Neural cell (in vitro differentiated cells): ENCODE data around the gene SPSB4. TPM values are rescaled to one million over a fixed set of nuclear protein-coding genes. Genes with fewer than 3 reads are reported as not detected.

Experiments used
- H2AFZ ChIP-seq: fragments of 200-600, 300-800 bp; sonication (generic), shearing (Covaris generic); 2 replicates; pipeline ENCODE4 v1.6.0; 2014; ENCODE audit warnings: low read depth, mild to moderate bottlenecking, antibody characterized with exemption, low read length, moderate library complexity
- H3F3A ChIP-seq: fragments of 200-600 bp; shearing (Covaris generic); 2 replicates; pipeline ENCODE4 v1.6.1; 2016; ENCODE audit warnings: mild to moderate bottlenecking, moderate library complexity, mixed read lengths, antibody characterized with exemption, low read length; ENCODE audit not compliant: insufficient read depth, poor library complexity, severe bottlenecking
- H3K27ac ChIP-seq: fragments of 200-600, 300-800 bp; sonication (generic), shearing (Covaris generic); 2 replicates; pipeline ENCODE4 v1.5.1; 2014; ENCODE audit warnings: mild to moderate bottlenecking, low read length, moderate library complexity
- H3K27me3 ChIP-seq: fragments of 300-800, 200-600 bp; sonication (generic), shearing (Covaris generic); 2 replicates; pipeline ENCODE4 v1.6.0; 2014; ENCODE audit warnings: mild to moderate bottlenecking, low read depth, low read length, moderate library complexity; ENCODE audit not compliant: insufficient read depth
- H3K36me3 ChIP-seq: fragments of 300-800, 200-600 bp; sonication (generic), shearing (Covaris generic); 2 replicates; pipeline ENCODE4 v1.5.1; 2014; ENCODE audit warnings: mild to moderate bottlenecking, antibody characterized with exemption, low read length, moderate library complexity; ENCODE audit not compliant: insufficient read depth
- H3K4me2 ChIP-seq: fragments of 300-800, 200-600 bp; sonication (generic), shearing (Covaris generic); 2 replicates; pipeline ENCODE4 v1.6.0; 2014; ENCODE audit warnings: mild to moderate bottlenecking, low read length
- H3K4me3 ChIP-seq: fragments of 300-800, 200-600 bp; sonication (generic), shearing (Covaris generic); 2 replicates; pipeline ENCODE4 v1.5.1; 2014; ENCODE audit warnings: mild to moderate bottlenecking, low read length, moderate library complexity
- H3K79me2 ChIP-seq: fragments of 200-600 bp; shearing (Covaris generic); replicated peaks from 2 replicates; pipeline ENCODE4 v1.6.0; 2014; ENCODE audit warnings: mild to moderate bottlenecking, low read length, moderate library complexity; ENCODE audit not compliant: insufficient read depth
- H3K9ac ChIP-seq: fragments of 300-800, 200-600 bp; sonication (generic), shearing (Covaris generic); 2 replicates; pipeline ENCODE4 v1.6.1; 2016; ENCODE audit warnings: mild to moderate bottlenecking, low read length, mixed read lengths
- H3K9me2 ChIP-seq: fragments of 200-600 bp; shearing (Covaris generic); 2 replicates; pipeline ENCODE4 v1.6.1; 2016; ENCODE audit warnings: mild to moderate bottlenecking, low read length, mixed read lengths; ENCODE audit not compliant: insufficient read depth
- H3K9me3 ChIP-seq: fragments of 200-600, 300-800 bp; sonication (generic), shearing (Covaris generic); 2 replicates; pipeline ENCODE4 v1.6.1; 2016; ENCODE audit warnings: mild to moderate bottlenecking, mixed run types, low read length, moderate library complexity, mixed read lengths
- H4K20me1 ChIP-seq: fragments of 200-600 bp; shearing (Covaris generic); 2 replicates; pipeline ENCODE4 v1.6.1; 2016; ENCODE audit warnings: mild to moderate bottlenecking, mixed run types; ENCODE audit not compliant: insufficient read depth
- EP300 ChIP-seq: fragments of 450-650 bp; conservative IDR thresholded peaks from 2 replicates; pipeline ENCODE4 v1.6.1; 2014; ENCODE audit warnings: antibody characterized with exemption, mild to moderate bottlenecking, moderate library complexity; ENCODE audit not compliant: poor library complexity, severe bottlenecking
- EZH2 ChIP-seq: fragments of 200-600, 300-800 bp; shearing (Covaris generic), sonication (generic); IDR thresholded peaks from 2 replicates; pipeline ENCODE4 v1.6.1; 2014; ENCODE audit warnings: antibody characterized with exemption, low read length, borderline replicate concordance, mild to moderate bottlenecking; ENCODE audit not compliant: insufficient read depth, poor library complexity, severe bottlenecking
- MXI1 ChIP-seq: fragments of 450-650 bp; conservative IDR thresholded peaks from 2 replicates; pipeline ENCODE4 v1.6.1; 2014; ENCODE audit warnings: antibody characterized with exemption, mild to moderate bottlenecking; ENCODE audit not compliant: poor library complexity, severe bottlenecking
- POLR2AphosphoS5 ChIP-seq: IDR thresholded peaks from 2 replicates; pipeline ENCODE4 v1.6.1; 2012
- RAD21 ChIP-seq: fragments of 450-650 bp; conservative IDR thresholded peaks from 2 replicates; pipeline ENCODE4 v1.6.1; 2014; ENCODE audit warnings: antibody characterized with exemption, mild to moderate bottlenecking, moderate library complexity
- SMC3 ChIP-seq: fragments of 450-650 bp; conservative IDR thresholded peaks from 2 replicates; pipeline ENCODE4 v1.6.1; 2014; ENCODE audit warnings: antibody characterized with exemption, mild to moderate bottlenecking, moderate library complexity; ENCODE audit not compliant: poor library complexity
- TAF1 ChIP-seq: IDR thresholded peaks from 2 replicates; pipeline ENCODE4 v1.6.1; 2012; ENCODE audit warnings: low read depth
- polyA plus RNA-seq: library from polyadenylated mRNA; depleted of rRNA; stranded (reverse); fragments of >200 nt; gene quantifications from 2 replicates; pipeline ENCODE4 v1.2.3, GENCODE V29; 2014
- TF ChIP-seq, protein P1 (sequence below): fragments of 450-650 bp; IDR thresholded peaks from 2 replicates; pipeline ENCODE4 v1.5.1; 2014; ENCODE audit warnings: antibody characterized with exemption, mild to moderate bottlenecking, moderate library complexity; ENCODE audit not compliant: poor library complexity, severe bottlenecking
- TF ChIP-seq, protein P2 (sequence below): IDR thresholded peaks from 2 replicates; pipeline ENCODE4 v1.6.1; 2012; ENCODE audit warnings: borderline replicate concordance

Gene SPSB4
- polyA plus RNA-seq, 1 donor from 2014 or later = 6.1 TPM

DNA sequence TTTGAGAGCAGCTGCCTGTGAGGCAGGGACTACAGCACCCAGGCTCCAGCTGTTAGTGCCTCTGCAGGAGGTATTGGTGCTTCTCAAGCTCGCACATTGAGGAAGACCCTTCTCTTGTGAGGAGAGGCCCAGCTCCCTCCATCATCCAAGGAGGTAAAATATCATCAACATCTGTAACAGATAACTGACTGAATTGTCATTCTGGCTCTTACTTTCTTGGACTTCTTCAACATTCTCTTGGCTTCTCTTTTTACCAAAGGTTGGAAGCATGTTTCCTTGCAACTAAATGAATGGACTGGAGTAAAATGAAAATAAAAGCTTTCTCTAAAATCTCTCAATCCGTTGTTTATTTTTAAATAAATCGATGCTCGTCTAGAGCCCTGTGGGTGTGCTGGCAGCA is 127.4 kb downstream of the SPSB4 start:
- Histone ChIP-seq H3K9me2 (no peaks in the 10 kb centered on the region), H3K36me3 (no peaks in the 10 kb centered on the region), H3K79me2 (no peaks in the 10 kb centered on the region), H3K4me3 (no peak overlapping the region), H3K9me3 (no peaks in the 10 kb centered on the region), H3K27me3 (no peaks in the 10 kb centered on the region), H3K27ac (no peak overlapping the region), H4K20me1 (no peaks in the 10 kb centered on the region), H2AFZ (no peak overlapping the region), H3K9ac (no peak overlapping the region), H3F3A (no peaks in the 10 kb centered on the region), H3K4me2 (no peak overlapping the region)
- no peak for TF ChIP-seq RAD21
- no peak for TF ChIP-seq EP300
- no peak for TF ChIP-seq EZH2
- TF ChIP-seq, protein P1, sequence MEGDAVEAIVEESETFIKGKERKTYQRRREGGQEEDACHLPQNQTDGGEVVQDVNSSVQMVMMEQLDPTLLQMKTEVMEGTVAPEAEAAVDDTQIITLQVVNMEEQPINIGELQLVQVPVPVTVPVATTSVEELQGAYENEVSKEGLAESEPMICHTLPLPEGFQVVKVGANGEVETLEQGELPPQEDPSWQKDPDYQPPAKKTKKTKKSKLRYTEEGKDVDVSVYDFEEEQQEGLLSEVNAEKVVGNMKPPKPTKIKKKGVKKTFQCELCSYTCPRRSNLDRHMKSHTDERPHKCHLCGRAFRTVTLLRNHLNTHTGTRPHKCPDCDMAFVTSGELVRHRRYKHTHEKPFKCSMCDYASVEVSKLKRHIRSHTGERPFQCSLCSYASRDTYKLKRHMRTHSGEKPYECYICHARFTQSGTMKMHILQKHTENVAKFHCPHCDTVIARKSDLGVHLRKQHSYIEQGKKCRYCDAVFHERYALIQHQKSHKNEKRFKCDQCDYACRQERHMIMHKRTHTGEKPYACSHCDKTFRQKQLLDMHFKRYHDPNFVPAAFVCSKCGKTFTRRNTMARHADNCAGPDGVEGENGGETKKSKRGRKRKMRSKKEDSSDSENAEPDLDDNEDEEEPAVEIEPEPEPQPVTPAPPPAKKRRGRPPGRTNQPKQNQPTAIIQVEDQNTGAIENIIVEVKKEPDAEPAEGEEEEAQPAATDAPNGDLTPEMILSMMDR = no peak
- TF ChIP-seq, protein P2, sequence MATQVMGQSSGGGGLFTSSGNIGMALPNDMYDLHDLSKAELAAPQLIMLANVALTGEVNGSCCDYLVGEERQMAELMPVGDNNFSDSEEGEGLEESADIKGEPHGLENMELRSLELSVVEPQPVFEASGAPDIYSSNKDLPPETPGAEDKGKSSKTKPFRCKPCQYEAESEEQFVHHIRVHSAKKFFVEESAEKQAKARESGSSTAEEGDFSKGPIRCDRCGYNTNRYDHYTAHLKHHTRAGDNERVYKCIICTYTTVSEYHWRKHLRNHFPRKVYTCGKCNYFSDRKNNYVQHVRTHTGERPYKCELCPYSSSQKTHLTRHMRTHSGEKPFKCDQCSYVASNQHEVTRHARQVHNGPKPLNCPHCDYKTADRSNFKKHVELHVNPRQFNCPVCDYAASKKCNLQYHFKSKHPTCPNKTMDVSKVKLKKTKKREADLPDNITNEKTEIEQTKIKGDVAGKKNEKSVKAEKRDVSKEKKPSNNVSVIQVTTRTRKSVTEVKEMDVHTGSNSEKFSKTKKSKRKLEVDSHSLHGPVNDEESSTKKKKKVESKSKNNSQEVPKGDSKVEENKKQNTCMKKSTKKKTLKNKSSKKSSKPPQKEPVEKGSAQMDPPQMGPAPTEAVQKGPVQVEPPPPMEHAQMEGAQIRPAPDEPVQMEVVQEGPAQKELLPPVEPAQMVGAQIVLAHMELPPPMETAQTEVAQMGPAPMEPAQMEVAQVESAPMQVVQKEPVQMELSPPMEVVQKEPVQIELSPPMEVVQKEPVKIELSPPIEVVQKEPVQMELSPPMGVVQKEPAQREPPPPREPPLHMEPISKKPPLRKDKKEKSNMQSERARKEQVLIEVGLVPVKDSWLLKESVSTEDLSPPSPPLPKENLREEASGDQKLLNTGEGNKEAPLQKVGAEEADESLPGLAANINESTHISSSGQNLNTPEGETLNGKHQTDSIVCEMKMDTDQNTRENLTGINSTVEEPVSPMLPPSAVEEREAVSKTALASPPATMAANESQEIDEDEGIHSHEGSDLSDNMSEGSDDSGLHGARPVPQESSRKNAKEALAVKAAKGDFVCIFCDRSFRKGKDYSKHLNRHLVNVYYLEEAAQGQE = no peak
- TF ChIP-seq MXI1 = no peak
- no peak for TF ChIP-seq POLR2AphosphoS5
- TF ChIP-seq SMC3 = no peak
- TF ChIP-seq TAF1 = no peak

DNA sequence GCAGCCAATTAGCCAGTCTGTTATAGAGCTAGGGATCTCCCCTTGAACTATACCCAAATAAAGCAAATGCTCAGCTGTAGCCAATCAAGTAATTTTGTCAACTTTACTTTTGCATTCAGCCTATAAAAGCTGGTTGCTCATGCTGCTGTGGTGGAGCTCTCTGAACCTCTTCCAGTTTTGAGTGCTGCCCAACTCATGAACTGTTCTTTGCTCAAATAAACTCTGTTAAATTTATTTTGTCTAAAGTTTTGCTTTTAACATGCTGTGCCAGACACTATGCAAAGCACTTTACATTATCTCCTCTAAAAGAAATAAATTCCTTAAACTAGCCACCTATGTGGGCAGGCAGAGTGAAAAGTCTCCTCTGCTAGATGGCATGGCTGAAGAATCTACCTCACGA is 128.8 kb downstream of the SPSB4 start:
- Histone ChIP-seq H3K27me3 (no peaks in the 10 kb centered on the region), H3K9ac (no peak overlapping the region), H3K4me2 (no peak overlapping the region), H3K9me2 (no peaks in the 10 kb centered on the region), H3K27ac (no peak overlapping the region), H4K20me1 (no peaks in the 10 kb centered on the region), H2AFZ (no peak overlapping the region), H3F3A (no peaks in the 10 kb centered on the region), H3K4me3 (no peak overlapping the region), H3K36me3 (no peaks in the 10 kb centered on the region), H3K9me3 (no peaks in the 10 kb centered on the region), H3K79me2 (no peaks in the 10 kb centered on the region)
- no peak for TF ChIP-seq SMC3

DNA sequence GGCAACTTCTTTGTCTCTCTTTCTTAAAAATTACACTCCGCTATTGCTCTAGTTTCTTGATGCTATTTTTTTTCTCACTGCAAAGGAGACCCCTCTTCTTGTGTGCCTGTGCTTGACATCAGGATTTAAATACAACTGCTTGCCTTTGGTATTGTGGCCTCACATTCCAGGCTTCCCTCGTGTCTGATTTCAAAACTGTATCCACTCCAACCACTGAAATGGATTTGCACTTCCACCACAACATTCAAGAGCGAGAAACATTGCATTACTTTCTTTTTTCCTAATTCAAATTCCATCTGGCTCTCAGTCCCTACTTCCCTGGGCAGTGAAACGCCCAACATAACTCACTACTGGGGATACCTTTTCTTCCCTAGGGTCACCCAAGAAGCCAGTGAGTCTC is 130.0 kb downstream of the SPSB4 start:
- H3K9me3 ChIP-seq = no peaks in the 10 kb centered on the region
- no peak for TF ChIP-seq EP300
- no peak for TF ChIP-seq POLR2AphosphoS5
- TF ChIP-seq, protein P1 = no peak
- TF ChIP-seq EZH2 = no peak
- TF ChIP-seq, protein P2 = no peak
- TF ChIP-seq SMC3 = no peak
- no peak for TF ChIP-seq TAF1
- no peak for TF ChIP-seq MXI1
- no peak for TF ChIP-seq RAD21
- H3K27ac ChIP-seq = no peak overlapping the region
- no peak overlapping the region for H3K4me2 ChIP-seq
- no peaks in the 10 kb centered on the region for H3K36me3 ChIP-seq
- no peaks in the 10 kb centered on the region for H4K20me1 ChIP-seq
- H2AFZ ChIP-seq = no peak overlapping the region
- H3F3A ChIP-seq = no peaks in the 10 kb centered on the region
- H3K9ac ChIP-seq = no peak overlapping the region
- no peak overlapping the region for H3K4me3 ChIP-seq
- H3K27me3 ChIP-seq = no peaks in the 10 kb centered on the region
- H3K79me2 ChIP-seq = no peaks in the 10 kb centered on the region
- H3K9me2 ChIP-seq = no peaks in the 10 kb centered on the region
